HEK293 (cell line): ENCODE results near the gene CDC37L1.

Source experiments
- CTCF ChIP-seq: fragments of 450-650 bp; formaldehyde crosslinking; IDR thresholded peaks from 2 replicates; pipeline ENCODE4 v1.5.1; 2016; ENCODE audit warnings: missing biosample characterization, missing genetic modification characterization
- KLF16 ChIP-seq: fragments of 450-650 bp; formaldehyde crosslinking; IDR thresholded peaks from 2 replicates; pipeline ENCODE4 v1.5.1; 2017; ENCODE audit warnings: missing biosample characterization, missing genetic modification characterization
- SALL2 ChIP-seq: fragments of 450-650 bp; formaldehyde crosslinking; IDR thresholded peaks from 2 replicates; pipeline ENCODE4 v1.5.0; 2017; ENCODE audit warnings: missing biosample characterization, mild to moderate bottlenecking, missing genetic modification characterization, borderline replicate concordance
- SCRT1 ChIP-seq: fragments of 450-650 bp; formaldehyde crosslinking; IDR thresholded peaks from 2 replicates; pipeline ENCODE4 v1.5.1; 2016; ENCODE audit warnings: missing biosample characterization, missing genetic modification characterization, borderline replicate concordance
- TCF7L2 ChIP-seq: IDR thresholded peaks from 2 replicates; pipeline ENCODE4 v1.6.1; 2011; ENCODE audit warnings: low read depth, mild to moderate bottlenecking, inconsistent platforms, low read length, moderate library complexity, borderline replicate concordance
- YY1 ChIP-seq: fragments of 450-650 bp; formaldehyde crosslinking; IDR thresholded peaks from 2 replicates; pipeline ENCODE4 v1.5.1; 2018; ENCODE audit warnings: missing biosample characterization, missing genetic modification characterization
- ZNF366 ChIP-seq: fragments of 450-650 bp; formaldehyde crosslinking; conservative IDR thresholded peaks from 2 replicates; pipeline ENCODE4 v1.5.1; 2016; ENCODE audit warnings: missing biosample characterization, missing genetic modification characterization
- ZNF585B ChIP-seq: fragments of 450-650 bp; formaldehyde crosslinking; IDR thresholded peaks from 2 replicates; pipeline ENCODE4 v1.5.1; 2016; ENCODE audit warnings: missing biosample characterization, missing genetic modification characterization
- ZNF670 ChIP-seq: fragments of 450-650 bp; formaldehyde crosslinking; IDR thresholded peaks from 2 replicates; pipeline ENCODE4 v1.5.1; 2016; ENCODE audit warnings: missing biosample characterization, missing genetic modification characterization, low read depth
- ZNF792 ChIP-seq: fragments of 450-650 bp; formaldehyde crosslinking; IDR thresholded peaks from 2 replicates; pipeline ENCODE4 v1.5.1; 2016; ENCODE audit warnings: missing biosample characterization, missing genetic modification characterization

- TF ChIP-seq ZNF366 (tag by site-specific recombination) = no peak
- TF ChIP-seq CTCF (tag by site-specific recombination) = no peak
- TF ChIP-seq ZNF670 (tag by site-specific recombination) = no peak
- TF ChIP-seq TCF7L2 = no peak
- no peak for TF ChIP-seq YY1 (tag by site-specific recombination)
- TF ChIP-seq SCRT1 (tag by site-specific recombination) = no peak
- TF ChIP-seq ZNF792 = no peak
- TF ChIP-seq ZNF585B (tag by site-specific recombination) = no peak
- TF ChIP-seq KLF16 (tag by site-specific recombination) = no peak
- TF ChIP-seq SALL2 (tag by site-specific recombination) = no peak
These were observed 1.4 kb downstream of the CDC37L1 start for GRCh38 chr9:4680750-4681149.
